ENCODE results near the gene TMEM91. TPM values are rescaled to one million over a fixed set of nuclear protein-coding genes. Genes with fewer than 3 reads are reported as not detected.

Gene TMEM91
- total and polyA plus RNA-seq, 2 donors (not counting 3 experiments of a cell fraction or from before 2014, with no cell fraction given) = 9.0 to 13.2 TPM

GRCh38 chr19:41428481-41428859 lies 52.1 kb downstream of the TMEM91 start:
- peak; percentile 71 for FAIRE-seq
- TF ChIP-seq JUN (IDR thresholded peaks at IDR 0.05; ENCODE audit: borderline replicate concordance, insufficient read depth, insufficient read length, low read depth) = no peak
- no peak for TF ChIP-seq CTCF (IDR thresholded peaks at IDR 0.05; ENCODE audit: extremely low read depth in 1 of 2, insufficient read depth in 1 of 2, low read depth in 1 of 2, low read length in 2 of 2)
- TF ChIP-seq MYC (IDR thresholded peaks at IDR 0.05; ENCODE audit: low read depth, low read length) = no peak
- TF ChIP-seq GATA2 (IDR thresholded peaks at IDR 0.05; ENCODE audit: insufficient read depth, insufficient read length, low read depth, low read length) = no peak
- no peak for TF ChIP-seq POLR2A (IDR thresholded peaks at IDR 0.05; ENCODE audit: low read depth, low read length)
- DNase-seq (ENCODE audit: low read depth, low spot score) = no peak
- Histone ChIP-seq H4K20me1 (replicated peaks; ENCODE audit: control insufficient read depth, extremely low read depth, insufficient read depth, low read length) (no peaks in the 10 kb centered on the region), H3K9ac (replicated peaks; ENCODE audit: extremely low read depth, insufficient read depth, low read length) (no peak overlapping the region), H3K4me2 (ENCODE audit: insufficient read depth, low read length) (peak overlapping the region; percentile 40), H3K27ac (ENCODE audit: insufficient read depth, low read depth, low read length) (peak overlapping the region; percentile 29), H3K79me2 (ENCODE audit: control insufficient read depth, insufficient read depth, low read length) (peaks cover 5% of the 10 kb centered on the region), H3K9me1 (replicated peaks; ENCODE audit: control insufficient read depth, extremely low read depth, insufficient read depth, low read length) (no peaks in the 10 kb centered on the region), H3K4me3 (replicated peaks in 1 of 3; ENCODE audit: insufficient read depth in 1 of 3, low read depth in 1 of 3, low read length in 3 of 3) (no peak overlapping the region), H2AFZ (ENCODE audit: low read depth, low read length) (no peak overlapping the region), H3K27me3 (ENCODE audit: control insufficient read depth in 2 of 2, insufficient read depth in 2 of 2, low read length in 2 of 2) (no peaks in the 10 kb centered on the region), H3K9me3 (replicated peaks; ENCODE audit: control insufficient read depth, insufficient read depth, low read length) (no peaks in the 10 kb centered on the region), H3K36me3 (ENCODE audit: control insufficient read depth in 2 of 2, extremely low read depth in 1 of 2, insufficient read depth in 2 of 2, low read length in 2 of 2) (peaks cover 0 to 24% of the 10 kb centered on the region in 2 experiments), H3K4me1 (ENCODE audit: control insufficient read depth, extremely low read depth, insufficient read depth, low read length) (peaks cover 25% of the 10 kb centered on the region)
- intact Hi-C loops (cut with micrococcal nuclease) = no loop called here
- ChIA-PET POLR2A (interaction anchor here (0.5 kb wide), 1 partner anchor 81 kb away, joined by 3 read pairs; no protein-coding TSS in a partner anchor), CTCF (interaction anchor here (1.1 to 4.1 kb wide), 7 partner anchors 11 to 142 kb away, joined by 4 to 17 read pairs (median 8); partner anchors contain the start of gene DMAC2)
- dilution Hi-C loops (cut with MboI; ENCODE audit: extremely low pct_ligation_motif_present, low sequenced_read_pairs) = no loop called here
- BruUV-seq (replicated peaks) = no TSS peak

GRCh38 chr19:41430922-41431321 lies 54.6 kb downstream of the TMEM91 start:
- Histone ChIP-seq H3K4me3 (replicated peaks in 1 of 3; ENCODE audit: insufficient read depth in 1 of 3, low read depth in 1 of 3, low read length in 3 of 3) (no peak overlapping the region), H3K9me1 (replicated peaks; ENCODE audit: control insufficient read depth, extremely low read depth, insufficient read depth, low read length) (no peaks in the 10 kb centered on the region), H3K79me2 (ENCODE audit: control insufficient read depth, insufficient read depth, low read length) (peaks cover 1% of the 10 kb centered on the region), H3K27ac (ENCODE audit: insufficient read depth, low read depth, low read length) (no peak overlapping the region), H3K4me2 (ENCODE audit: insufficient read depth, low read length) (no peak overlapping the region), H3K4me1 (ENCODE audit: control insufficient read depth, extremely low read depth, insufficient read depth, low read length) (peaks cover 25% of the 10 kb centered on the region), H3K9me3 (replicated peaks; ENCODE audit: control insufficient read depth, insufficient read depth, low read length) (no peaks in the 10 kb centered on the region), H3K9ac (replicated peaks; ENCODE audit: extremely low read depth, insufficient read depth, low read length) (no peak overlapping the region), H3K27me3 (ENCODE audit: control insufficient read depth in 2 of 2, insufficient read depth in 2 of 2, low read length in 2 of 2) (no peaks in the 10 kb centered on the region), H4K20me1 (replicated peaks; ENCODE audit: control insufficient read depth, extremely low read depth, insufficient read depth, low read length) (no peaks in the 10 kb centered on the region), H2AFZ (ENCODE audit: low read depth, low read length) (no peak overlapping the region), H3K36me3 (ENCODE audit: control insufficient read depth in 2 of 2, extremely low read depth in 1 of 2, insufficient read depth in 2 of 2, low read length in 2 of 2) (peaks cover 0 to 12% of the 10 kb centered on the region in 2 experiments)
- intact Hi-C loops (cut with micrococcal nuclease) = loop anchor here (1.0 to 5.0 kb wide), 2 partner anchors 110 to 124 kb away; no protein-coding TSS in a partner anchor
- ChIA-PET CTCF (interaction anchor here (0.6 to 2.3 kb wide), 20 partner anchors 9 to 227 kb away, joined by 3 to 22 read pairs (median 6); partner anchors contain the start of genes DMAC2 and TGFB1), POLR2A (interaction anchor here (0.7 kb wide), 1 partner anchor 33 kb away, joined by 3 read pairs; no protein-coding TSS in a partner anchor)
- dilution Hi-C loops (cut with MboI; ENCODE audit: extremely low pct_ligation_motif_present, low sequenced_read_pairs) = no loop called here
- BruUV-seq (replicated peaks) = no TSS peak
- no peak for FAIRE-seq
- TF ChIP-seq CTCF (IDR thresholded peaks at IDR 0.05; ENCODE audit: extremely low read depth in 1 of 2, insufficient read depth in 1 of 2, low read depth in 1 of 2, low read length in 2 of 2) (no peak), MYC (IDR thresholded peaks at IDR 0.05; ENCODE audit: low read depth, low read length) (no peak), JUN (IDR thresholded peaks at IDR 0.05; ENCODE audit: borderline replicate concordance, insufficient read depth, insufficient read length, low read depth) (no peak), POLR2A (IDR thresholded peaks at IDR 0.05; ENCODE audit: low read depth, low read length) (no peak), FOS (IDR thresholded peaks at IDR 0.05; ENCODE audit: borderline replicate concordance, insufficient read depth, low read length) (no peak), POLR2AphosphoS5 (IDR thresholded peaks at IDR 0.05; ENCODE audit: insufficient read depth, low read depth, low read length) (no peak), EZH2 (IDR thresholded peaks at IDR 0.05; ENCODE audit: borderline replicate concordance, low read depth, low read length, severe bottlenecking) (no peak), MAX (IDR thresholded peaks at IDR 0.05; ENCODE audit: insufficient read depth, insufficient read length) (no peak), GATA2 (IDR thresholded peaks at IDR 0.05; ENCODE audit: insufficient read depth, insufficient read length, low read depth, low read length) (no peak)
- DNase-seq (ENCODE audit: low read depth, low spot score) = no peak
